ENCODE results near the gene OLR1.
A peak's percentile ranks its signal among the peaks of the same experiment; 100 is the strongest.
"Not testable (repeated sequence)": the region's sequence is repeated elsewhere in the genome, so short reads cannot be mapped to it uniquely, and the experiment has no call there.

OLR1 gene

DNA sequence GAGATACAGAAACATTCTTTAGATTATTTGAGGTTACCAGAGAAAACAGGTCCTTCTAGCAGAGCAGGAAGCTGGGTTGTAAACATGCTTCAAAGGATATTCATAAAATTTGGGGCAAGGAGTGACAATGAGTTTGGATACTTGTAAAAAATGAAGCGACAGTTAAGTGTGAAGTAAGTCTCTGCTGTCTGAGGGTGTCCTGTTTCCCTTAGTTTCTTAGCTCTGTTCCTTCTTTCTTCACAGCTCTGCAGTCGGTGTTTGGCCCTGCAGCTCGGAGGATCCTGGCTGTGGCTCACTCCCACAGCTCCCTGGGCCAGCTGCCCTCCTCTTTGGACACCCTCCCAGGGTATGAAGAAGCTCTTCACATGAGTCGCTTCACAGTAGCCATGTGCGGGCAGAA, 17.7 kb upstream of the OLR1 start:
- TF ChIP-seq, protein P1, sequence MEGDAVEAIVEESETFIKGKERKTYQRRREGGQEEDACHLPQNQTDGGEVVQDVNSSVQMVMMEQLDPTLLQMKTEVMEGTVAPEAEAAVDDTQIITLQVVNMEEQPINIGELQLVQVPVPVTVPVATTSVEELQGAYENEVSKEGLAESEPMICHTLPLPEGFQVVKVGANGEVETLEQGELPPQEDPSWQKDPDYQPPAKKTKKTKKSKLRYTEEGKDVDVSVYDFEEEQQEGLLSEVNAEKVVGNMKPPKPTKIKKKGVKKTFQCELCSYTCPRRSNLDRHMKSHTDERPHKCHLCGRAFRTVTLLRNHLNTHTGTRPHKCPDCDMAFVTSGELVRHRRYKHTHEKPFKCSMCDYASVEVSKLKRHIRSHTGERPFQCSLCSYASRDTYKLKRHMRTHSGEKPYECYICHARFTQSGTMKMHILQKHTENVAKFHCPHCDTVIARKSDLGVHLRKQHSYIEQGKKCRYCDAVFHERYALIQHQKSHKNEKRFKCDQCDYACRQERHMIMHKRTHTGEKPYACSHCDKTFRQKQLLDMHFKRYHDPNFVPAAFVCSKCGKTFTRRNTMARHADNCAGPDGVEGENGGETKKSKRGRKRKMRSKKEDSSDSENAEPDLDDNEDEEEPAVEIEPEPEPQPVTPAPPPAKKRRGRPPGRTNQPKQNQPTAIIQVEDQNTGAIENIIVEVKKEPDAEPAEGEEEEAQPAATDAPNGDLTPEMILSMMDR (IDR thresholded peaks at IDR 0.05; ENCODE audit: low read depth, low read length), result no peak
- no peak for DNase-seq (ENCODE audit: extremely low read depth, low read depth)

DNA sequence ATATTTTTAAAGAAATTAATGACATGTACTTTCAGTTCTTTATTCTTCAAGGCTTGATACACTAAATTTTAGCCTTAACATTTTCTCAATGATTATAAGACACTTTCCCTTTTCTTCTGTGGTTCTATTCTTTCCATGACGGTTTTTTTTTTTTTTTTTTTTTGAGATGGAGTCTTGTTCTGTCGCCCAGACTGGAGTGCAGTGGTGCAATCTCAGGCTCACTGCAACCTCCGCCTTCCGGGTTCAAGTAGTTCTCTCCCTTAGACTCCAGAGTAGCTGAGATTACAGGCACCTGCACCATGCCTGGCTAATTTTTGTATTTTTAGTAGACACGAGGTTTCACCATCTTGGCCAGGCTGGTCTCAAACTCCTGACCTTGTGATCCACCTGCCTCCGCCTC, 15.0 kb upstream of the OLR1 start:
- not testable (repeated sequence) for DNase-seq (ENCODE audit: extremely low read depth, low read depth)

DNA sequence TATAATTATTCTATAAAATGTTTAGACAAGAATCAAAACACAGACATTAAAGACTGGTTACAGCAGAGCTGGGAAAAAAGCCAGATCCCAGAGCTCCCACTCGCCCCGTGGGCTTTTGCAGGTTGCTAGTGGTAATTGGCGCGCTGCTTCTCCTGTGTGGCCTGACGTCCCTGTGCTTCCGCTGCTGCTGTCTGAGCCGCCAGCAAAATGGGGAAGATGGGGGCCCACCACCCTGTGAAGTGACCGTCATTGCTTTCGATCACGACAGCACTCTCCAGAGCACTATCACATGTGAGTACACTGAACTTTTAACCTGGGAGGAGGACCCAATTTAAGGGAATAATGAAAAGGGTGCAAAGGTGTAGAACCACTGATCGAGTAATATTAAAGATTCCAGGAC, 14.4 kb upstream of the OLR1 start:
- TF ChIP-seq, protein P1 (IDR thresholded peaks at IDR 0.05; ENCODE audit: low read depth, low read length), result no peak
- DNase-seq (ENCODE audit: extremely low read depth, low read depth), result no peak

DNA sequence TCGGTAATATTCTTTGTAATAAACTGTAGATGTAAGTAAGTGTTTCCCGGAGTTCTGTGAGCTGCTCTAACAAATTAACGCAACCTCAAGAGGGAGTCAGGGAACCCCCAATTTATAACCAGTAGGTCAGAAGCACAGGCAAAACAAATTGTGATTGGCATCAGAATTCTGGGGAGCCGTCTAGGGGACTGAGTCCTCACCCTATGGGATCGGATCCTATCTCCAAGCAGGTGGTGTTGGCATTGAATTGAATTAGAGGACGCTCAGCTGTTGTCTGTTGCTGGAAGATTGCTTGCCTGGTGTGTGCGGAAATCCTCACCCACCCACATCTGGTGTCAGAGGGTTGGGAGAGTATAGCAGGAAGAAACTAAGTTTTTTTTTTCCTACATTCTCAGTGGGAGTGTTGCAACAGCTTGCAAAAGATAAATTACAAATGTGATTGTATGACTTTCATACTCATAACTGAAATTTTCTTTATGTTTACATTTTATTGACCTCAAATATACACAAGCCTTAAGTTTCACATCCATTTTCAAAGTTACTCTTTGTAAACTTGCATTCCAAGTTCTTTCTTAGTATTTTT, 12.4 kb upstream of the OLR1 start:
- peak; percentile 77 for DNase-seq (ENCODE audit: extremely low read depth, low read depth)
- TF ChIP-seq, protein P1 (IDR thresholded peaks at IDR 0.05; ENCODE audit: low read depth, low read length), result no peak

DNA sequence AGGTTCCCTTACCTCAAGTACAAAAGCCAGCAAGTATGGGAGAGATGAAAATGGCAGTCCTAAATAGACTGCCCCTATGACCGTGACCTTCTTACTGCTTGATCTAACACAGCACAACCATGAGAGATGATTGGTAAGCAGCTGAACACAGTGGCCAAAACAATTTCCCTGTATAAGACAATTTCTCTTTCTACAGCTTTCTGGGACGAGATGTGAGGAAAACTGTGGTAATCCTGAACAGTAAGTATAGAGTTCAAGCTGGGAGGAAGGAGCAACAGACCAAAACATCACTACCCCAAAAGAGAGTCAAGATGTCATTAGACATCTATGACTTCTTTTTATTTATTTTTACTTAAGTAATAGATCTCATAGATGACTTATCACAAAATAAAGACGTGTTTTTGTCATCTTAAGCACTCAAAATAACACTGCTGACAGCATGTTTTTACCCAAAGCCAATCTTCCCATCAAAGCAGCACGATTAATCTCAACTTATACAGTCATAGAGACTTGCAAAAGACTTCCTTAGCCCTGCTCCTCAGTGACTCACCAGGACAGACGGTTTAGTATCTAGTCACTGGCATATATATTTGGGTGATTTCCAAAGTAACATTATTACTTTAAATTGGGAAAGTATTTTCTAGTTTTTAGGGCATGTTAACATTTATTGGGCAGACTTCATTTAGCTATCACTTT, 10.6 kb upstream of the OLR1 start:
- DNase-seq (ENCODE audit: extremely low read depth, low read depth), result no peak
- TF ChIP-seq, protein P1 (IDR thresholded peaks at IDR 0.05; ENCODE audit: low read depth, low read length), result no peak

DNA sequence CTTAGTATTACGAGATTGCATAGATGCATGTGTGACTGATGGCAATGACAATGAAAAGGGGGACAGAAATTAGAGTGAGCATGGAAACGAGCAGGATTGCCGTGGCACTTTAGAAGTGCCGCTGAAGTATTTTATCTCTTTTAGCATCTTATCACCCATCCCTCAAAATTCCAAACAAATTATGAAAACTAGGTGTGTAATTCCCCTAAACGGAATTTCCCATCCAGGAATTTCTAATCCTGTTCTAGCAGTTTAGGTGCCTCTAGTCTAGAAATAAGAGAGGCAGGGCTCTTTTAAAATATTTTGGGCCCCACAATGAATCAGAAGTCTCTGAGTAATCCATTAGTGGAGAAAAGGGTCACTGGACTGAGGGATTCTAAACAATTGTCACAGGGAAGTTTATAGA, 7.8 kb upstream of the OLR1 start:
- no peak for DNase-seq (ENCODE audit: extremely low read depth, low read depth)
- TF ChIP-seq, protein P1 (IDR thresholded peaks at IDR 0.05; ENCODE audit: low read depth, low read length), result no peak

DNA sequence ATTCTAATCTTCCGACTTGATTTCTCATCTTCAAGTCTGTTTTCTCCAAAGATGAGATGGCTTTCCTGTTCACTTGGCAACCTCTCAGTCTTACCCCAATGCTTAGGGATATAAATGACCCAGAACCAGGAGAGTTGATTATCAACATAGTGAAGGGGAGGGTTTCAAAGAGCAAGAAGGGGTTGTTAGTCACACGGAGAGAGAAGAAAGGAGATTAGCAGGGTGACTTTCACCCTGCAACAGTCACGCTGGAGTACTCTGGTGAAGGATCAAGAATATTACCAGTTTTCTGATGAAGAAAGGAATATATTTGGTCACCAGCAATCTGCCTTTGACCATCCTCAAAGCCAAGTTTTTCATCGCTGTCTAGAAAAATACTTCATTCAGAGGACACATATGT, 6.9 kb upstream of the OLR1 start, which contains the start of gene TMEM52B:
TMEM52B (plus strand) TSS at position 212 of the 400 bp plus-strand sequence. CDS start 543 bp downstream, outside the sequence.
- TF ChIP-seq, protein P1 (IDR thresholded peaks at IDR 0.05; ENCODE audit: low read depth, low read length), result no peak

More for the DNA sequence above, 6.9 kb upstream of the OLR1 start, which contains the start of gene TMEM52B:
- DNase-seq (ENCODE audit: extremely low read depth, low read depth), result no peak
